GM18907 (cell line): ENCODE data around the gene CAMTA1.

Experiments
- ATAC-seq: cut with Tn5 transposase; IDR thresholded peaks from one replicate; pipeline ENCODE4 v1.9.1; 2021; ENCODE audit warnings: mild to moderate bottlenecking, moderate library complexity; ENCODE audit not compliant: unreplicated experiment

The CAMTA1 gene

DNA sequence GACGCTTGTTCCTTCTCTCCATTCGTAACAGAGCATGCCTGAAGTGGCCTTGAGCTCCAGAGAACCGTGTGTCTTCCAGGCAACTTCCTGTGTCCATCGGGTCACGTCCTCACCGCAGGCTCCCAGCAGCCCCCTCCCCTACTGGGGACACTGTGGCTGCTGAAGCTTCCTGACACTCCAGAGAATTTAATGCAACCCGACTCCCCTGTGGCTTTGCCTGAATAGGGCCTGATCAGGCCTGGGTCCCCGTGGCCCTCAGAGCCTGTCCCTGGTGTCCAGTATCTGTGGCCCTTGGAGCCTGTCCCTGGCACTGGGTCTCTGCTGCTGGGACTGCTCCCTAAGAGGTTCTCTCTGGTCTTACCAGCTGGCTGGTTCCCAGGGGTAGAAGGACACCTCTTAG lies 766.2 kb downstream of the CAMTA1 start:
- no peak for ATAC-seq

DNA sequence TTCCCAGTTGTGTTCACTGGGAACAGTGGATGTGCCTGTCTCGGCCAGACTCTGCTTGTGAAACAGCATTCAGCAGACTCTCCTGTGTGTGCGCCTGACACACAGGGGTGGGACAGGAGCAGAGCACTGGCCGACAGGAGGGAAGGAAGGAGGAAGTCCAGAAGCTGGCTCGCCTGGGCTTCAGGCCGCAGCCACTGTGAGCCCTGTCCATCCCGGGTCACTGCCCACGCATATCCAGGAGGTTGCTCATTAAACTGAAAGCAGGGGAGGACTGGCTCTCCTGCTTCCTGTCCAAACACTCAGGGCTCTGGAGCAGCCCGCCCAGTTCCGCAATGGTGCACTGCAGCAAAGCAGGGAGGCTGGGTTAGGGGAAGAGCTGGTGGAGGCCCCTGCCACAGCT lies 767.1 kb downstream of the CAMTA1 start:
- ATAC-seq = no peak

DNA sequence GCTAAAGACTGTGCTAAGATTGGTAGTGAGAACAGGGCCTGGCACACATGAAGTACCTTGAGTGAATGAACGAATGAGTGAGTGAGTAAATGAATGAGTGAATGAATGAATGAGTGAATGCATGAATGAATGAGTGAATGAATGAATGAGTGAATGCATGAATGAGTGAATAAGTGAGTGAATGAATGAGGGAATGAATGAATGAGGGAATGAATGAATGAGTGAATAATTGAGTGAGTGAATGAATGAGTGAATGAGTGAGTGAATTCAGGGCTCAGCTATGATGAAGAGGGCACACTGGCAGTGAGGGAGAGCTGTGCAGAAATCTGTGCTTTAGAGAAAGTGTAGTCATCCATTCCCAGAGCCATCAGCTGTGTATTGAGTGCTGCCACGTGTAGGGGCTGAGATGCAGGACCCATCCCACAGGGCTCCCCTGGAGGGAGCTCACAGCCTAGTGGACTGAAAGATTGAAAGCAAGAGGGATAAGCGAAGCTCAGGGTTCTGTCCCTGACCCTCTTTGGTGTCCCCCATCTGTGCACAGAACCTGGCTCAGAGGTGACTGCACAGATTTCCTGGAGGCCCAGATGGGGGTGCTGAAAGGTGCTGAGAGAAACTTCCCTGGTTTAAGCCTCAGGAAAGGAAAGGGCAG lies 767.9 kb downstream of the CAMTA1 start:
- no peak for ATAC-seq

GRCh38 chr1:7554385-7555235 lies 769.4 kb downstream of the CAMTA1 start:
- ATAC-seq = no peak

- no peak for ATAC-seq
These were observed 770.3 kb downstream of the CAMTA1 start for GRCh38 chr1:7555391-7556185.

DNA sequence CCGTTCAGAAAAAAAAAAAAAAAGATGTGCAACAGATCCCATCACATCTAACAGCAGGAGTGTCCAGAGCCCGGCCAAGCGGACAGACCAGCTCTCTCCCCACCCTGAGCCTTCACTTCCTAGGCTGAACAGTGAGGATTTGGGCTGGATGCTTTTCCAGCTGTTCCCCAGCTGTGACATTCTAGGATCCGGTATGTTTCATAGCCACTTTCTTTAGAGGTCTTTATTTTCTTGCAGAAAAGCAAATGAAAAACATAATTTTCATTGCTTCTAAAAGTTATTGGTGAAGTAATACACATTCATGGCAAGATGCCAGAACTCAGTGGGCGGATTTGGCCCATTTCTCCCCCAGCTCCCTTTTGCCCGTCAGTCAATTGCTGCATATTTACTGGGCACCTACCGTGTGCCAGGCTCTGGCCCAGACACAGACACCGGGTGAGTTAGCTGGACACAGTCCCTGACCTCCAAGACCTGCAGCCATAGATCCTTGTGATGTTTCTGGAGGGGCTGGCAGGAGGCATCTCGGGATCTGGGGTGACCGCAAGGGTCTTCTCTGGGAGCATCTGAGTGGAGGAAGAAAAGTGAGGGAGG lies 772.1 kb downstream of the CAMTA1 start:
- no peak for ATAC-seq

DNA sequence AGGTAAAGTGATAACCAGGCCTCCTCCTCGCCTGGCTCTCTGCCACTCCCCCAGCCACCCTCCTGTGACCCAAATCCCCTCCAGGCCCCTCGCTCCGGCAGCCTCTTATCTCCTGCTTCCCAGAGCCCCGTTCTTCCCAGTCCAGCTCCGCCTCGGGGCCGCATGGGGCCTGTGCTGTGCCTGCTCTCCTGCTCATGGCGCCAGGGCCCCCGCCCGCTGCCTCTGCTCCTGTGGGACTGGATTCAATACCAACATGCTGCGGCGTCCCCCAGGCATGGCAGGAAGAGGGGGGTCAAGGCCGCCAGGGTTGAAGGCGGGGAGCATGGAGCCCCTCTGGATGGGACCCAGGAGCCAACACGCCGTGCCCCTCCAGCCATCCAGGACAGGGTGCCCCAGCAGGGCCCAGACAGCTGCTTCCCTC lies 772.8 kb downstream of the CAMTA1 start:
- ATAC-seq = no peak

DNA sequence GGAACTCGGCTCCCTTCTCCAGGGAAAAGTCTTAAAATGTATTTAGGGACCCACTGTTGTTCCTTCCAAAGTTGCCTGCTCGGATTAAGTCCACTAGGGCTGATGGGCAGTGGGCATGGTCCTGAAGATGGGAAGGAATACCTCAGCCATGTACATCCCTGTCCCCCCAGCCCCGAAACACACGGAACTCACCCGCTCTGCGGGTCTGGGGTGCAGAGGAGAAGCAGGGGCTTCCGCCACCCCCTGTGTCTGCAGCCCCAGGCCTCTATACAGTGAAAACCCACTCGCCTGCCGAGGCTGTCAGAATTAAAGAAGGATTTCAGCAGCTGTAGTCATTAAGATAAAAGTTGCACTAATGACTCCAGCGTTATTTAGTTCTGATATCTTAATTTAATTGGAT lies 773.2 kb downstream of the CAMTA1 start:
- no peak for ATAC-seq

- ATAC-seq = no peak
These were observed 773.9 kb downstream of the CAMTA1 start for GRCh38 chr1:7558921-7559869.

- no peak for ATAC-seq
These were observed 774.9 kb downstream of the CAMTA1 start for GRCh38 chr1:7560128-7560527.

- ATAC-seq = no peak
These were observed 775.4 kb downstream of the CAMTA1 start for GRCh38 chr1:7560601-7561181.

DNA sequence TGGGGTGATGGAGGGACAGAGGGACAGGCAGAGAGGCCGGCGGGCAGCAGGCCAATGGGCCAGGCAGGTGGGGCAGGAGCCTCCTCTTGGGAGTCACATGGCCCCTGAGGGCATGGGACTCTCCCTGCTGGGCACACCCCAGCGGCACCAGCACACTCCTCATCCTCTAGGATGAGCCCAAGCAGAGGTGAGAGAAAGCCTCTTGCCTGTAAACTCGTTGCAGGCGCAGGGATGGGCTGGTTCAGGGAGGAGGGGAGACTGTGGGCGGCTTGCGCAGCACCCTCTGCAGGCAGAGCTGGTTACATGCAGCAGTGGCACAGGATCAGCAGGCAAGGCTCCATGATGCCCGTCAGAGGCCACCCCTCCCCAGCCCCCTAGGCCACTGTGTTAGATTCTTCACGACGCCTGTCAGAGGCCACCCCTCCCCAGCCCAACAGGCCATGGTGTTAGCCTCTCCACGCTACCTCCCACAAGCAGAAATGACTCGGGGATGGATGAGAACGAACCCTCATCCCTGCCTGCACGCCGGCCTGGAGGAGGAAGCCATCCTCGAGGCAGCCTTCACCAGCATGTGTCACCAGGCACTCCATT lies 776.2 kb downstream of the CAMTA1 start:
- ATAC-seq = no peak

- no peak for ATAC-seq
These were observed 776.9 kb downstream of the CAMTA1 start for GRCh38 chr1:7561936-7562728.

GRCh38 chr1:7562729-7563605 lies 777.7 kb downstream of the CAMTA1 start:
- ATAC-seq = no peak

DNA sequence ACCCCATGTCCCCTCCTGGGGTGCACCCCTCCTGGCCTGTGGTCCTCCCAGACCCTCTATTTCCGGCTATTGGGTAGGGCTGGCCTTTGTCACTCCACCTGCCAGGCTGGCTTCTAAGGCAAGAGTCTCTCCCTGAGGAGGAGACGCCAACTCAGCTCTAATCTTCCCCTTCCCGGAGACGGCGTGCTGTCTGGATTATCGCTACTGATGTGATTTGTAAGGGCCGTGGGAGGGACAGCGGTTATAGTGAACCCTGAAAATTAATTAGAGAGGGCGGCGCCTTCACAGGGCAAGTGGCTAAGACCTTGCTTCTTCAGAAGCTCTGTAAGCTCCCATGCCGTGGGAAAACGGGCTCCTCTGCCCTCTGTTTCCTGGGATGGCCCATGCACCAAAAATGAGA lies 778.9 kb downstream of the CAMTA1 start:
- ATAC-seq = no peak

- no peak for ATAC-seq
These were observed 780.0 kb downstream of the CAMTA1 start for GRCh38 chr1:7565099-7565750.
